Natural killer cell treated with Interleukin-12 subunit alpha and Interleukin-12 subunit beta and Interleukin-15 and Interleukin-18, amount 100 ng/mL, for 72 hours (primary cell): ENCODE results near the gene LYRM7. TPM values are rescaled to one million over a fixed set of nuclear protein-coding genes. Genes with fewer than 3 reads are reported as not detected.
"Not testable (repeated sequence)": the region's sequence is repeated elsewhere in the genome, so short reads cannot be mapped to it uniquely, and the experiment has no call there.

Experiments
- ATAC-seq, 2 donors: fragments of 150-1000 bp; cut with Tn5 transposase in 1 of 2; sonication (Bioruptor Pico), chemical (Tn5 transposase) in 1 of 2; 2 replicates each; pipeline ENCODE4 v1.10.0; 2021
- DNase-seq: peaks from one replicate; pipeline ENCODE4 v3.0.0; 2022; ENCODE audit warnings: low spot score
- H3K27ac Mint-ChIP-seq, 2 donors: 1 replicate in 1 of 2; 2 replicates in 1 of 2; pipeline ENCODE4 v1.8.0; 2022; ENCODE audit warnings: mixed read lengths in 2 of 2, mild to moderate bottlenecking in 1 of 2, moderate library complexity in 1 of 2
- H3K27me3 Mint-ChIP-seq, 2 donors: 1 replicate in 1 of 2; 2 replicates in 1 of 2; pipeline ENCODE4 v1.8.0; 2022; ENCODE audit warnings: mixed read lengths in 2 of 2
- H3K36me3 Mint-ChIP-seq: one replicate; pipeline ENCODE4 v1.8.0; 2022; ENCODE audit warnings: mixed read lengths
- H3K4me1 Mint-ChIP-seq, 2 donors: 1 replicate in 1 of 2; 2 replicates in 1 of 2; pipeline ENCODE4 v1.8.0; 2022; ENCODE audit warnings: low read depth in 2 of 2, mixed read lengths in 2 of 2, mild to moderate bottlenecking in 1 of 2
- H3K4me3 Mint-ChIP-seq: one replicate; pipeline ENCODE4 v1.8.0; 2022; ENCODE audit warnings: mixed read lengths
- H3K9me3 Mint-ChIP-seq: 2 replicates; pipeline ENCODE4 v1.8.0; 2022; ENCODE audit warnings: mixed read lengths
- total RNA-seq, 2 donors: library from RNA; stranded (reverse); gene quantifications; one replicate each; pipeline ENCODE4 v1.2.3, GENCODE V29; 2022

LYRM7 gene
- 10 to 100 TPM in 1 of 2 donors, 1 to 10 TPM in 1; 9.8 to 14.1 TPM for total RNA-seq

DNA sequence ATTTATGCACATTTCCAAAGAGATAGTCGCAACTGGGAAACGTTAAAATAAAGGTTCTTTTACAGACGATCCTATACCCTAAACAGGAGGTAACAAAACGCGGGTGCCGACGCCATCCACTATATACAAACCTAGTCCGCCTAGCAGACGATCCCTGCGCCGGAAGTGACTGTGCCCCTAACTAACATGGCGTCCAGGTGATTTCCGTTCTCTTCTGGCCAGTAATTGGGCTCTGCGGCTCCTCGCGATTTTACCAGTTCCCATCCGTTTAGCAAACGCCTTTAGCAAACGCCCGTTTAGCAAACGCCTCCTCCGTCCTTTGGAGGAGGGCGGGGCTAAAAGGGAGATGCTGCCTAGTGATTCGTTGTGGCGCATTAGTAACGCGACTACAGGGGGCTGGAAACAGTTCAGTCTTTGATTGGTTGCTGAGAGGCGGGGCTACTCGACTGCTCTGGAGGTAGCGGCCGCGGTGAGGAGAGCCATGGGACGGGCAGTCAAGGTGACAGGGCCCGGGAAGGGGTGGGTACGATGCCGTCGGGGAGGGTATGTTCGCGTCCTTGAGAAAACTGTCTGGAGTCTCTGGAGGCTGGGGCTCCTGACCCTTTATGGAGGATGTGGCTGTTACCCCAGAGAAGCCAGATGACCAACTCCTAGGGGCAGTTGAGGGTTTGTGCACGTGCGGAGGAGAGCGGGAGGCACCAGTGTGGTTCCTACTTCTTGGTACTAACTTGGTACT is at the start of gene LYRM7:
LYRM7 (plus strand) TSS at position 405 of the 736 bp plus-strand sequence; CDS start at position 482, 77 bp downstream.
- peak within 1 kb of the TSS; percentile 90 to 91 for H3K27ac Mint-ChIP-seq
- H3K4me3 Mint-ChIP-seq, result peak within 1 kb of the TSS; percentile 97
- H3K36me3 Mint-ChIP-seq, result no peaks in the 10 kb centered on the region
- DNase-seq (peak; percentile 98), ATAC-seq (peak; percentile 99)
- H3K27me3 Mint-ChIP-seq, result no peaks in the 10 kb centered on the region
- H3K9me3 Mint-ChIP-seq, result no peaks in the 10 kb centered on the region
- peaks cover 24% of the 10 kb centered on the region in 2 donors for H3K4me1 Mint-ChIP-seq

GRCh38 chr5:131127244-131127643 is 43.5 kb upstream of the LYRM7 start:
- peak overlapping the region in 1 of 2 donors; percentile 29 for H3K27ac Mint-ChIP-seq
- peaks cover 24% of the 10 kb centered on the region for H3K36me3 Mint-ChIP-seq
- not testable (repeated sequence) for H3K4me3 Mint-ChIP-seq, DNase-seq
- peak; percentile 20 to 53 for ATAC-seq
- peaks cover 13% of the 10 kb centered on the region for H3K9me3 Mint-ChIP-seq
- H3K4me1 Mint-ChIP-seq, result peaks cover 8 to 10% of the 10 kb centered on the region in 2 donors
- peaks cover 26 to 28% of the 10 kb centered on the region in 2 donors for H3K27me3 Mint-ChIP-seq

DNA sequence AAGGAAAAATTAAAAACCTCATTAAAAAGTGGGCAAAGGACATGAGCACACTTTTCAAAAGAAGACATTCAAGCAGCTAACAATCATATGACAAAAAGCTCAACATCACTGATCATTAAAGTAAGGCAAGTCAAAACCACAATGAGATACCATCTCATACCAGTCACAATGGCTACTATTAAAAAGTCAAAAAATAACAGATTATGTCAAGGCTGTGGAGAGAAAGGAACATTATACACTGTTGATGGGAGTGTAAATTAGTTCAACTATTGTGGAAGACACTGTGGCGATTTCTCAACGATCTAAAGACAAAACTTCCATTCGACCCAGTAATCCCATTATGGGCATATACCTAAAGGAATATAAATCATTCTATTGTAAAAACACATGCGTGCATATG is 41.4 kb upstream of the LYRM7 start:
- Mint-ChIP-seq H3K27ac (no peak overlapping the region), H3K36me3 (peaks cover 18% of the 10 kb centered on the region), H3K4me3 (no peak overlapping the region), H3K4me1 (peaks cover 8 to 10% of the 10 kb centered on the region in 2 donors), H3K9me3 (peaks cover 9% of the 10 kb centered on the region), H3K27me3 (peaks cover 20 to 25% of the 10 kb centered on the region in 2 donors)
- ATAC-seq (no peak), DNase-seq (no peak)

DNA sequence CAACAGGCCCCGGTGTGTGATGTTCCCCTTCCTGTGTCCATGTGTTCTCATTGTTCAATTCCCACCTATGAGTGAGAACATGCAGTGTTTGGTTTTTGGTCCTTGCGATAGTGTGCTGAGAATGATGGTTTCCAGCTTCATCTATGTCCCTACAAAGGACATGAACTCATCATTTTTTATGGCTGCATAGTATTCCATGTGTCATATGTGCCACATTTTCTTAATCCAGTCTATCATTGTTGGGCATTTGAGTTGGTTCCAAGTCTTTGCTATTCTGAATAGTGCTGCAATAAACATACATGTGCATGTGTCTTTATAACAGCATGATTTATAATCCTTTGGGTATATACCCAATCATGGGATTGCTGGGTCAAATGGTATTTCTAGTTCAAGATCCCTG is 37.7 kb upstream of the LYRM7 start:
- not testable (repeated sequence) for H3K4me3 Mint-ChIP-seq, DNase-seq, H3K9me3 Mint-ChIP-seq, ATAC-seq, H3K36me3 Mint-ChIP-seq, H3K27ac Mint-ChIP-seq, H3K4me1 Mint-ChIP-seq
- peaks cover 15 to 20% of the 10 kb centered on the region in 2 donors for H3K27me3 Mint-ChIP-seq

GRCh38 chr5:131138406-131138805 is 32.3 kb upstream of the LYRM7 start:
- H3K36me3 Mint-ChIP-seq, DNase-seq, ATAC-seq, H3K4me1 Mint-ChIP-seq, H3K9me3 Mint-ChIP-seq, H3K4me3 Mint-ChIP-seq, H3K27ac Mint-ChIP-seq: not testable (repeated sequence)
- peaks cover 15% of the 10 kb centered on the region in 2 donors for H3K27me3 Mint-ChIP-seq

- Mint-ChIP-seq H3K4me3 (no peak overlapping the region), H3K9me3 (peaks cover 4% of the 10 kb centered on the region), H3K4me1 (peaks cover 0 to 2% of the 10 kb centered on the region in 2 donors), H3K36me3 (peaks cover 7% of the 10 kb centered on the region), H3K27me3 (peaks cover 15% of the 10 kb centered on the region in 2 donors), H3K27ac (no peak overlapping the region)
- no peak for ATAC-seq
- DNase-seq, result no peak
Observed at GRCh38 chr5:131139321-131139720, 31.4 kb upstream of the LYRM7 start.

DNA sequence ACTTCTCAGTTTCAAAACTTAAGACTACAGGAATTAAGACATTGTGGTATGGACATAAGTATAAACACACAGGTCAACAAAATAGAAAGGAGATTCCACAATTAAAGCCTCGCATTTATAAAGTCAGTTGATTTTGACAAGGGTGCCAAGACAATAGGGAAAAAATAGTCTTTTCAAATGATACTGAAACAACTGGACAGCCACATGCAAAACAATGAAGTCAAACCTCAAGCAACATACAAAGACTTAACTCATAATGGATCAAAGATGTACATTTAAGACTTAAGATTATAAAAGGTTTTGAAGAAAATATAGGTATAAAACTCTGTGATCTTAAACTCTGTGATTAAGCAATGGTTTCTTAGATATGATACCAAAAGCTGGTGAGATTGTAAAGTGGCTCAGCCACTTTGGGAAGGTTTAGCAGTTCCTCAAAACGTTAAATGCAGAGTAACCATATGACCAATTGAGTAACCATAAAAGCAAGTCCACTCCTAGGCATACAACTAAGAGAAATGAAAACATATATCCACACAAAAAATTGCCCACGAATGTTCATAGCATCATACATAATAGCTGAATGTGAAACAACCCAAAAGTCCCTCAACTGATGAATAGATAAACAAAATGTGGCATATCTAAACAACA is 27.6 kb upstream of the LYRM7 start:
- H3K4me1 Mint-ChIP-seq, result peaks cover 0 to 2% of the 10 kb centered on the region in 2 donors
- ATAC-seq (no peak), DNase-seq (no peak)
- H3K36me3 Mint-ChIP-seq, result no peaks in the 10 kb centered on the region
- H3K4me3 Mint-ChIP-seq, result no peak overlapping the region
- no peak overlapping the region for H3K27ac Mint-ChIP-seq
- H3K9me3 Mint-ChIP-seq, result no peaks in the 10 kb centered on the region
- H3K27me3 Mint-ChIP-seq, result peaks cover 4 to 8% of the 10 kb centered on the region in 2 donors

GRCh38 chr5:131147258-131147657 is 23.5 kb upstream of the LYRM7 start:
- H3K4me3 Mint-ChIP-seq, result no peak overlapping the region
- H3K9me3 Mint-ChIP-seq, result no peaks in the 10 kb centered on the region
- H3K27me3 Mint-ChIP-seq, result peaks cover 0 to under 1% of the 10 kb centered on the region in 2 donors
- H3K4me1 Mint-ChIP-seq, result peaks cover 0 to 2% of the 10 kb centered on the region in 2 donors
- no peak for DNase-seq
- H3K36me3 Mint-ChIP-seq, result no peaks in the 10 kb centered on the region
- ATAC-seq, result no peak
- no peak overlapping the region for H3K27ac Mint-ChIP-seq

- Mint-ChIP-seq H3K27ac (no peak overlapping the region), H3K4me3 (no peak overlapping the region), H3K27me3 (no peaks in the 10 kb centered on the region), H3K36me3 (no peaks in the 10 kb centered on the region), H3K4me1 (no peaks in the 10 kb centered on the region), H3K9me3 (no peaks in the 10 kb centered on the region)
- ATAC-seq (no peak), DNase-seq (no peak)
Observed at GRCh38 chr5:131148835-131149234, 21.9 kb upstream of the LYRM7 start.

GRCh38 chr5:131150408-131150807 is 20.3 kb upstream of the LYRM7 start:
- Mint-ChIP-seq H3K4me3 (no peak overlapping the region), H3K27me3 (no peaks in the 10 kb centered on the region), H3K36me3 (no peaks in the 10 kb centered on the region), H3K27ac (no peak overlapping the region), H3K9me3 (no peaks in the 10 kb centered on the region), H3K4me1 (no peaks in the 10 kb centered on the region)
- DNase-seq (no peak), ATAC-seq (peak in 1 of 2 donors; percentile 59)

- Mint-ChIP-seq H3K4me3 (no peak overlapping the region), H3K27ac (no peak overlapping the region), H3K27me3 (no peaks in the 10 kb centered on the region), H3K9me3 (no peaks in the 10 kb centered on the region), H3K36me3 (no peaks in the 10 kb centered on the region), H3K4me1 (peaks cover 0 to under 1% of the 10 kb centered on the region in 2 donors)
- ATAC-seq (no peak), DNase-seq (no peak)
Observed at GRCh38 chr5:131151216-131151615, 19.5 kb upstream of the LYRM7 start.

- no peak for ATAC-seq
- Mint-ChIP-seq H3K4me3 (no peak overlapping the region), H3K36me3 (peaks cover 17% of the 10 kb centered on the region), H3K27ac (no peak overlapping the region), H3K9me3 (no peaks in the 10 kb centered on the region), H3K27me3 (no peaks in the 10 kb centered on the region), H3K4me1 (peaks cover 6 to 11% of the 10 kb centered on the region in 2 donors)
- no peak for DNase-seq
Observed at GRCh38 chr5:131156385-131156784, 14.4 kb upstream of the LYRM7 start.

- H3K9me3 Mint-ChIP-seq, result no peaks in the 10 kb centered on the region
- DNase-seq (no peak), ATAC-seq (no peak)
- no peaks in the 10 kb centered on the region for H3K27me3 Mint-ChIP-seq
- H3K27ac Mint-ChIP-seq, result no peak overlapping the region
- peaks cover 7 to 11% of the 10 kb centered on the region in 2 donors for H3K4me1 Mint-ChIP-seq
- no peak overlapping the region for H3K4me3 Mint-ChIP-seq
- H3K36me3 Mint-ChIP-seq, result peaks cover 21% of the 10 kb centered on the region
Observed at GRCh38 chr5:131156957-131157356, 13.8 kb upstream of the LYRM7 start.

DNA sequence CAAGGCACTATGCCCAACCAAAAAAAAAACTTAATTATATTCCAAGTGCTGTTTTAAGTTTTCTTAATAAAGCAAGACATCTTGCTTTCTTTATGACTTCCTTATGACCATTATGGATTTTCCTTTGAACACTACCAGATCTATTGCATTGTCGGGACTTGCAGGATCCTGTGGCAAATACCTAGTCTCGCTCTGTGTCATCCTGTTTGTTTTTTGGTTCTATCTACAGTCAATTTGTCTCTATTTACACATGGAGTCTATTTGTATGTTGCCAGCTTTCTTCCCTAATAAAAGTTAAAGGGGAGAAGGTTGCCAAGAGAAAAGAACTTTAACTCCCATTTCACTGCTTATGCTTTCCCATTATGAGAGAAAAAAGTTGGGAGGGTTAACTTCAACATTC is 10.6 kb upstream of the LYRM7 start:
- Mint-ChIP-seq H3K27me3 (no peaks in the 10 kb centered on the region), H3K27ac (no peak overlapping the region), H3K36me3 (peaks cover 32% of the 10 kb centered on the region), H3K4me3 (no peak overlapping the region), H3K9me3 (no peaks in the 10 kb centered on the region), H3K4me1 (peaks cover 18 to 28% of the 10 kb centered on the region in 2 donors)
- no peak for ATAC-seq
- DNase-seq, result no peak
